Calu3 (cell line): ENCODE data around the gene TREML4. TPM values are rescaled to one million over a fixed set of nuclear protein-coding genes. Genes with fewer than 3 reads are reported as not detected.

Experiments
- BruUV-seq: library from RNA; stranded (reverse); fragments of 400-500 nt; replicated peaks from 2 replicates; lab custom pipeline; 2021; lab: Mats Ljungman, UMichigan
- CTCF ChIA-PET: fragments of 300-600 bp; sonication (Branson Sonifier 250); formaldehyde crosslinking; loops from one replicate; lab custom pipeline; 2022; ENCODE audit warnings: antibody characterized with exemption; lab: Charles Lee
- DNase-seq: peaks from one replicate; pipeline ENCODE4 v3.0.0; 2022
- H3K27ac Mint-ChIP-seq: one replicate; pipeline ENCODE4 v1.8.0; 2022; ENCODE audit warnings: mixed read lengths; ENCODE audit not compliant: unreplicated experiment
- H3K27me3 Mint-ChIP-seq: one replicate; pipeline ENCODE4 v1.8.0; 2022; ENCODE audit warnings: mixed read lengths; ENCODE audit not compliant: unreplicated experiment
- H3K36me3 Mint-ChIP-seq: one replicate; pipeline ENCODE4 v1.8.0; 2022; ENCODE audit warnings: mild to moderate bottlenecking, moderate library complexity, mixed read lengths; ENCODE audit not compliant: insufficient read depth, unreplicated experiment
- H3K4me1 Mint-ChIP-seq: one replicate; pipeline ENCODE4 v1.8.0; 2022; ENCODE audit warnings: mild to moderate bottlenecking, low read depth, mixed read lengths; ENCODE audit not compliant: unreplicated experiment
- H3K4me3 Mint-ChIP-seq: one replicate; pipeline ENCODE4 v1.8.0; 2022; ENCODE audit warnings: mild to moderate bottlenecking, low read depth, moderate library complexity, mixed read lengths; ENCODE audit not compliant: unreplicated experiment
- H3K9me3 Mint-ChIP-seq: one replicate; pipeline ENCODE4 v1.8.0; 2022; ENCODE audit warnings: low read depth, mixed read lengths; ENCODE audit not compliant: unreplicated experiment
- CTCF ChIP-seq: fragments of 200-600 bp; IDR thresholded peaks from one replicate; pipeline ENCODE4 v1.8.0; 2022; ENCODE audit warnings: antibody characterized with exemption; ENCODE audit not compliant: unreplicated experiment
- intact Hi-C: fragments of 100-400 bp; cut with micrococcal nuclease; formaldehyde crosslinking; loops from one replicate; pipeline ENCODE4 v1.10.0; 2022; ENCODE audit not compliant: unreplicated experiment
- total RNA-seq: library from RNA; stranded (reverse); gene quantifications from 2 replicates; pipeline ENCODE4 v1.2.3, GENCODE V29; 2022

TREML4 gene
- total RNA-seq, 1 experiment from 2014 or later, result not detected

DNA sequence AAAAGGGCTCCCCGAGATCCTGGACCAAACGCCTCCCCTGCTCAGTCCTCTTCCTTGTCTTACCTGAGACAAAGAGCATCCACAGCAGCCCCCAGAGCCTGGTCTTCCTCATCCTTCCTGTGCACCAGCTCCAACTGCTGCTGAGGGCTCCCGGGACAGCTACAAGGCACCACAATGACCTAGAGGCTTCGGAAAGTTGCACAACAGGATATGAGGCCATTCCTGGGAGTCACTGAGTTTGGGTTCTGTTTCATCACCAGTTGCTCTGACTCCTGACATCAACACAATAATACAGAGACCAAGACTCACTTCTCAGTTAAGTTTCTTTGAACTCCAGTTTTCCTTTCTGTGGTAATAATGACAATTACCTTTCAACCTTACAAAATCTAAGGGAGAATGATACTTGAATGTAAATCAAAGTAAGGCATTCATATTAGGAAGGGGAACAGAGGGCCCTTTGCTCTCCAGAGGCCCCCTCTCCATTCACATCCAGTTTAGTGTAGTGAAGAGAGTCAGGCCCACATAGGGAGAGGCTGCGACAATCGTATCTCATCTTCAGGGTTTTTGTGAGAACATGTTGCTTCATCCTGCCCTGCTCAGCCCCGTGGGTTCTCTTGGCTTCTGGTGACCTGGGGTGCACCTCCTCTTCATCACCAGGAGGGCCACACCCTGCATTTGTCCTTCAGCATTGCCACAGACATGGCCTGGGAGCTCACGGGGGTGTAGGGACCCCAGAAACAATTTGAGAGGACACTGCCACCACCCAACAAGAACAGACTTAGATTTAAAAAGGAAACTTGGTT is 58.6 kb downstream of the TREML4 start, which contains the start of gene TREM1:
Gene TREM1 (minus strand): TSS at position 139 of the 803 bp plus-strand sequence. CDS start 27 bp downstream, at position 112.
- H3K27me3 Mint-ChIP-seq, result no peaks in the 10 kb centered on the region
- peaks cover 27% of the 10 kb centered on the region for H3K4me1 Mint-ChIP-seq
- peak; percentile 30 for DNase-seq
- intact Hi-C loops, result no loop called here
- no TSS peak for BruUV-seq
- peaks cover 5% of the 10 kb centered on the region for H3K36me3 Mint-ChIP-seq
- CTCF ChIA-PET, result no interaction called here
- TF ChIP-seq CTCF, result no peak
- H3K4me3 Mint-ChIP-seq, result no peak within 1 kb of the TSS
- no peaks in the 10 kb centered on the region for H3K9me3 Mint-ChIP-seq
- peak within 1 kb of the TSS; percentile 6 for H3K27ac Mint-ChIP-seq

DNA sequence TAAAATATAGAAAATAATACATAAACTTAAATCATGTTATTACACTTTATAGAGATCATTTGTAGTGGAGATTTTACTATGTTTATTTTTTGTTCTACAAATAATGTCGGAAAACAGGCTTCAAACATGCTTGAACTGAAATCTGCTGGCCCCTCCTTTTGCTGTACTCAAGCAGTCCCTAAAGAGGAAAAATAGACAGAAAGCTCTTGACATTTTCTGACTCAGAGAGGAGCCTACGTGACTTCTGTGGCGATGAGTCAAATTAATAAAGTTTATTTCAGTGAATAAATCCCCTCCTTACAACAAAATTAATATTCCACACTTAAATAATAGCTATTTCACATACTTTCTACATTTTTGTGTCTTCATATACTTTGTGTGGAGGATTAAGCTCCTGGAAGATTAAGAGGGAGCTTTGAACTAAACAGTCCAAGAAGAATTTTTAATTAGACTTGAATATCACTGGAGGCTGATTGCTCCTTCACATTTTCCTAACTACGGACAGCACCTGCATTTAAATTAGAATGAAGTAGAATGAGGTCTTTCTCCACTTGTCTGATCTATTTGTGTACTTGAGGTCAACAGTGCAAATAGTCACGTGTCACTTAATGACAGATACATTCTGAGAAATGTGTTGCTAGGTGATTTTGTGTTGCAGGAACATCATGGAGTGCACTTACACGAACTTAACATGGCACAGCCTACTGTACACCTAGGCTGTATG is 60.0 kb downstream of the TREML4 start:
- no peak for DNase-seq
- H3K4me1 Mint-ChIP-seq, result peaks cover 26% of the 10 kb centered on the region
- no peaks in the 10 kb centered on the region for H3K27me3 Mint-ChIP-seq
- H3K9me3 Mint-ChIP-seq, result no peaks in the 10 kb centered on the region
- no peak overlapping the region for H3K4me3 Mint-ChIP-seq
- TF ChIP-seq CTCF, result no peak
- H3K27ac Mint-ChIP-seq, result no peak overlapping the region
- no TSS peak for BruUV-seq
- intact Hi-C loops, result no loop called here
- H3K36me3 Mint-ChIP-seq, result peaks cover 5% of the 10 kb centered on the region
- CTCF ChIA-PET, result interaction anchor here (1.5 kb wide), 1 partner anchor 9 kb away, joined by 4 read pairs; no protein-coding TSS in a partner anchor

Other genes starting within 250 kb of the TREML4 start
- 10.6 and 15.9 TPM in 2 replicates for gene UNC5CL, start 189.1 kb upstream of the TREML4 start, total RNA-seq
- gene TSPO2, start 185.9 kb upstream of the TREML4 start, total RNA-seq, result not detected in 2 replicates
- gene APOBEC2, start 175.1 kb upstream of the TREML4 start, total RNA-seq, result not detected in 2 replicates
- gene OARD1, start 156.0 kb upstream of the TREML4 start, total RNA-seq, result 33.2 and 37.7 TPM in 2 replicates
- 22.9 and 23.7 TPM in 2 replicates for gene NFYA, start 155.4 kb upstream of the TREML4 start, total RNA-seq
- not detected in 2 replicates for gene TREML1, start 74.0 kb upstream of the TREML4 start, total RNA-seq
- gene TREM2, start 65.2 kb upstream of the TREML4 start, total RNA-seq, result not detected in 2 replicates
- not detected in 2 replicates for gene TREML2, start 27.2 kb upstream of the TREML4 start, total RNA-seq
- gene TREM1, start 58.3 kb downstream of the TREML4 start, total RNA-seq, result 1.2 and 1.4 TPM in 2 replicates
- not detected in 2 replicates for gene NCR2, start 107.3 kb downstream of the TREML4 start, total RNA-seq